Measurements from ENCODE around the gene SCYL3.
"Not testable (repeated sequence)": the region's sequence is repeated elsewhere in the genome, so short reads cannot be mapped to it uniquely, and the experiment has no call there.

Gene SCYL3

GRCh38 chr1:169893645-169894423 is at the start of gene SCYL3:
Gene SCYL3 (minus strand): TSS chr1:169893896. CDS start chr1:169888840, 5,056 bp downstream.
- DNase-seq (ENCODE audit: low read depth, low spot score): peak; percentile 96

- no peak for DNase-seq (ENCODE audit: low read depth, low spot score)
These were observed 48.5 kb upstream of the SCYL3 start for GRCh38 chr1:169941982-169942830.

GRCh38 chr1:169933984-169934725 is 40.5 kb upstream of the SCYL3 start:
- no peak for DNase-seq (ENCODE audit: low read depth, low spot score)

- no peak for DNase-seq (ENCODE audit: low read depth, low spot score)
These were observed 38.1 kb upstream of the SCYL3 start for GRCh38 chr1:169931795-169932231.

GRCh38 chr1:169929210-169929526 is 35.5 kb upstream of the SCYL3 start:
- no peak for DNase-seq (ENCODE audit: low read depth, low spot score)

GRCh38 chr1:169928438-169929209 is 34.9 kb upstream of the SCYL3 start:
- DNase-seq (ENCODE audit: low read depth, low spot score): no peak

GRCh38 chr1:169925505-169926482 is 32.1 kb upstream of the SCYL3 start:
- no peak for DNase-seq (ENCODE audit: low read depth, low spot score)

- DNase-seq (ENCODE audit: low read depth, low spot score): no peak
These were observed 31.1 kb upstream of the SCYL3 start for GRCh38 chr1:169924829-169925228.

GRCh38 chr1:169924063-169924462 is 30.4 kb upstream of the SCYL3 start:
- DNase-seq (ENCODE audit: low read depth, low spot score): no peak

- no peak for DNase-seq (ENCODE audit: low read depth, low spot score)
These were observed 27.4 kb upstream of the SCYL3 start for GRCh38 chr1:169921080-169921479.

- no peak for DNase-seq (ENCODE audit: low read depth, low spot score)
These were observed 25.2 kb upstream of the SCYL3 start for GRCh38 chr1:169918927-169919326.

GRCh38 chr1:169918220-169918619 is 24.5 kb upstream of the SCYL3 start:
- DNase-seq (ENCODE audit: low read depth, low spot score): not testable (repeated sequence)

GRCh38 chr1:169915150-169915549 is 21.5 kb upstream of the SCYL3 start:
- DNase-seq (ENCODE audit: low read depth, low spot score): no peak

- DNase-seq (ENCODE audit: low read depth, low spot score): no peak
These were observed 20.8 kb upstream of the SCYL3 start for GRCh38 chr1:169914531-169914930.

- no peak for DNase-seq (ENCODE audit: low read depth, low spot score)
These were observed 15.8 kb upstream of the SCYL3 start for GRCh38 chr1:169909499-169909898.

GRCh38 chr1:169906938-169907337 is 13.2 kb upstream of the SCYL3 start:
- no peak for DNase-seq (ENCODE audit: low read depth, low spot score)

GRCh38 chr1:169904834-169905233 is 11.1 kb upstream of the SCYL3 start:
- no peak for DNase-seq (ENCODE audit: low read depth, low spot score)

- DNase-seq (ENCODE audit: low read depth, low spot score): no peak
These were observed 9.1 kb upstream of the SCYL3 start for GRCh38 chr1:169902751-169903150.

- no peak for DNase-seq (ENCODE audit: low read depth, low spot score)
These were observed 7.4 kb upstream of the SCYL3 start for GRCh38 chr1:169901115-169901514.

- DNase-seq (ENCODE audit: low read depth, low spot score): no peak
These were observed 6.9 kb upstream of the SCYL3 start for GRCh38 chr1:169900571-169900970.

Measured in iPS DF 19.7 (cell line).